ENCODE measurements around the gene ZBTB45. TPM values are rescaled to one million over a fixed set of nuclear protein-coding genes. Genes with fewer than 3 reads are reported as not detected.
A peak's percentile ranks its signal among the peaks of the same experiment; 100 is the strongest.

The ZBTB45 gene
- total and polyA plus RNA-seq, 9 of the 15 experiments (the other 6 are each of a cell fraction or from before 2014, with no cell fraction given): 0.08 to 16.1 (median 1.8) TPM

DNA sequence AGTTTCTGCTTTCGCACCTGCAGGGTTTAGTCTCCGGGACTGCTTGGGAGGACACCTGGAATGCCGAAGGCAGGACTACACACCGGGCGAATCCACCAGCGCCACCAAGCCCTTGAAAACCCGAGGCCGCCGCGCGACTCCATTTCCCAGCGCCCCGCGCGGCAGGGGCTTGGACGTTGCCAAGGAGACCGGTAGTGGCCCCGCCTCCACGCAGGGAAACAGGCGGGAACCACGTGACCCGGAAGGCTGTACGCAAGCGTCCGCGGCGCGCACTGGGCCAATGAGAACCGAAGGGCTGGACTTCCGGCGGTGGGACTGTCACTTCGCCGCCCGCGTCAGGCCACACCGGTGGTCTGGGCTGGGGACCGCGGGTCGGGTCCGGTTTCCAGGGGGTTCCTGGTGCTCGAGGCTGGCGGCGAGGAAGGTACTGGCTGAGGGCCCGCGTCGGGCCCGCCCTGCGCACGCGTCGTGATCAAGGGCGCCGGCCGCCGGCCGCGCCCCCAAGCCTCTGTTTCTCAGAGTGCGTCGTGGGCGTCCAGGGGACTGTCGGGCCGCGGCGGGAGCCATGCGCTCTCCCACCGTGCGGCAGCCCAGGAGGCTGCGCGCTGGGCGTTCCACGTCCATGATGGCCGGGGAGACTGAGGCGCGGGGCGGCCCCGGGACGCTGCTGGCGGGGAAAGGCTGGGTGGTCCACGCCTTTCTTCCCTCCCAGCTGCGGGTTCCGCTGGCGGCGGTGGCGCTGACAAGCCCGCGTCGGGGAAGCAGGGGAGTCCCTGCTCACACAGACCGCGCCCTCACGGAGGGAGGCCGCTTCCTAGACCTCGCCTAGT is 52.6 kb downstream of the ZBTB45 start, which contains the start of gene ZNF324 (continued):
- TF ChIP-seq TEAD1 (CRISPR knock-in tag; IDR thresholded peaks at IDR 0.05): peak in 1 of 2 experiments; percentile 33; a peak in 1 of 4 replicates
- TF ChIP-seq SIN3B (IDR thresholded peaks at IDR 0.05; ENCODE audit: low read depth): peak; percentile 79
- TF ChIP-seq FOXM1 (IDR thresholded peaks at IDR 0.05; ENCODE audit: low read depth): no peak
- no peak for TF ChIP-seq FOXM1 (CRISPR knock-in tag; IDR thresholded peaks at IDR 0.05; ENCODE audit: low read depth)
- TF ChIP-seq RB1 (IDR thresholded peaks at IDR 0.05; ENCODE audit: low read depth): peak; percentile 53; the same call in 1 of the 2 replicates
- no peak for TF ChIP-seq ZNF311 (CRISPR knock-in tag; IDR thresholded peaks at IDR 0.05)
- TF ChIP-seq, protein P1, sequence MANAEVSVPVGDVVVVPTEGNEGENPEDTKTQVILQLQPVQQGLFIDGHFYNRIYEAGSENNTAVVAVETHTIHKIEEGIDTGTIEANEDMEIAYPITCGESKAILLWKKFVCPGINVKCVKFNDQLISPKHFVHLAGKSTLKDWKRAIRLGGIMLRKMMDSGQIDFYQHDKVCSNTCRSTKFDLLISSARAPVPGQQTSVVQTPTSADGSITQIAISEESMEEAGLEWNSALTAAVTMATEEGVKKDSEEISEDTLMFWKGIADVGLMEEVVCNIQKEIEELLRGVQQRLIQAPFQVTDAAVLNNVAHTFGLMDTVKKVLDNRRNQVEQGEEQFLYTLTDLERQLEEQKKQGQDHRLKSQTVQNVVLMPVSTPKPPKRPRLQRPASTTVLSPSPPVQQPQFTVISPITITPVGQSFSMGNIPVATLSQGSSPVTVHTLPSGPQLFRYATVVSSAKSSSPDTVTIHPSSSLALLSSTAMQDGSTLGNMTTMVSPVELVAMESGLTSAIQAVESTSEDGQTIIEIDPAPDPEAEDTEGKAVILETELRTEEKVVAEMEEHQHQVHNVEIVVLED (CRISPR knock-in tag; IDR thresholded peaks at IDR 0.05): peak; percentile 85
- peak; percentile 93 for TF ChIP-seq GABPB1 (CRISPR knock-in tag; IDR thresholded peaks at IDR 0.05)
- TF ChIP-seq TAF15 (IDR thresholded peaks at IDR 0.05; ENCODE audit: low read depth, low read length): no peak
- peak; percentile 79 for TF ChIP-seq SUPT5H (IDR thresholded peaks at IDR 0.05)
- TF ChIP-seq, protein P2, sequence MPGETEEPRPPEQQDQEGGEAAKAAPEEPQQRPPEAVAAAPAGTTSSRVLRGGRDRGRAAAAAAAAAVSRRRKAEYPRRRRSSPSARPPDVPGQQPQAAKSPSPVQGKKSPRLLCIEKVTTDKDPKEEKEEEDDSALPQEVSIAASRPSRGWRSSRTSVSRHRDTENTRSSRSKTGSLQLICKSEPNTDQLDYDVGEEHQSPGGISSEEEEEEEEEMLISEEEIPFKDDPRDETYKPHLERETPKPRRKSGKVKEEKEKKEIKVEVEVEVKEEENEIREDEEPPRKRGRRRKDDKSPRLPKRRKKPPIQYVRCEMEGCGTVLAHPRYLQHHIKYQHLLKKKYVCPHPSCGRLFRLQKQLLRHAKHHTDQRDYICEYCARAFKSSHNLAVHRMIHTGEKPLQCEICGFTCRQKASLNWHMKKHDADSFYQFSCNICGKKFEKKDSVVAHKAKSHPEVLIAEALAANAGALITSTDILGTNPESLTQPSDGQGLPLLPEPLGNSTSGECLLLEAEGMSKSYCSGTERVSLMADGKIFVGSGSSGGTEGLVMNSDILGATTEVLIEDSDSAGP (CRISPR knock-in tag; IDR thresholded peaks at IDR 0.05): no peak
- TF ChIP-seq, protein P3, sequence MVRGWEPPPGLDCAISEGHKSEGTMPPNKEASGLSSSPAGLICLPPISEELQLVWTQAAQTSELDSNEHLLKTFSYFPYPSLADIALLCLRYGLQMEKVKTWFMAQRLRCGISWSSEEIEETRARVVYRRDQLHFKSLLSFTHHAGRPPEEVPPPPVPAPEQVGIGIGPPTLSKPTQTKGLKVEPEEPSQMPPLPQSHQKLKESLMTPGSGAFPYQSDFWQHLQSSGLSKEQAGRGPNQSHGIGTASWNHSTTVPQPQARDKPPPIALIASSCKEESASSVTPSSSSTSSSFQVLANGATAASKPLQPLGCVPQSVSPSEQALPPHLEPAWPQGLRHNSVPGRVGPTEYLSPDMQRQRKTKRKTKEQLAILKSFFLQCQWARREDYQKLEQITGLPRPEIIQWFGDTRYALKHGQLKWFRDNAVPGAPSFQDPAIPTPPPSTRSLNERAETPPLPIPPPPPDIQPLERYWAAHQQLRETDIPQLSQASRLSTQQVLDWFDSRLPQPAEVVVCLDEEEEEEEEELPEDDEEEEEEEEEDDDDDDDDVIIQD (CRISPR knock-in tag; IDR thresholded peaks at IDR 0.05): no peak
- peak in 1 of 2 experiments; percentile 25; a peak in 3 of 4 replicates for TF ChIP-seq RAD21 (CRISPR knock-in tag; conservative IDR thresholded peaks at IDR 0.05 in 1 of 2, IDR thresholded peaks at IDR 0.05 in 1 of 2)
- TF ChIP-seq BHLHE40 (IDR thresholded peaks at IDR 0.05; ENCODE audit: low read length): peak; percentile 39; the same call in 1 of the 2 replicates
- TF ChIP-seq, protein P4, sequence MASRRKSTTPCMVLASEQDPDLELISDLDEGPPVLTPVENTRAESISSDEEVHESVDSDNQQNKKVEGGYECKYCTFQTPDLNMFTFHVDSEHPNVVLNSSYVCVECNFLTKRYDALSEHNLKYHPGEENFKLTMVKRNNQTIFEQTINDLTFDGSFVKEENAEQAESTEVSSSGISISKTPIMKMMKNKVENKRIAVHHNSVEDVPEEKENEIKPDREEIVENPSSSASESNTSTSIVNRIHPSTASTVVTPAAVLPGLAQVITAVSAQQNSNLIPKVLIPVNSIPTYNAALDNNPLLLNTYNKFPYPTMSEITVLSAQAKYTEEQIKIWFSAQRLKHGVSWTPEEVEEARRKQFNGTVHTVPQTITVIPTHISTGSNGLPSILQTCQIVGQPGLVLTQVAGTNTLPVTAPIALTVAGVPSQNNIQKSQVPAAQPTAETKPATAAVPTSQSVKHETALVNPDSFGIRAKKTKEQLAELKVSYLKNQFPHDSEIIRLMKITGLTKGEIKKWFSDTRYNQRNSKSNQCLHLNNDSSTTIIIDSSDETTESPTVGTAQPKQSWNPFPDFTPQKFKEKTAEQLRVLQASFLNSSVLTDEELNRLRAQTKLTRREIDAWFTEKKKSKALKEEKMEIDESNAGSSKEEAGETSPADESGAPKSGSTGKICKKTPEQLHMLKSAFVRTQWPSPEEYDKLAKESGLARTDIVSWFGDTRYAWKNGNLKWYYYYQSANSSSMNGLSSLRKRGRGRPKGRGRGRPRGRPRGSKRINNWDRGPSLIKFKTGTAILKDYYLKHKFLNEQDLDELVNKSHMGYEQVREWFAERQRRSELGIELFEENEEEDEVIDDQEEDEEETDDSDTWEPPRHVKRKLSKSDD (conservative IDR thresholded peaks at IDR 0.05; ENCODE audit: low read length): no peak
- peak; percentile 57 for TF ChIP-seq ZFX (CRISPR knock-in tag; IDR thresholded peaks at IDR 0.05)
- TF ChIP-seq TRIM24 (IDR thresholded peaks at IDR 0.05): peak in 1 of 2 experiments; percentile 32; a peak in 1 of 4 replicates

Data from K562 (cell line).